Gastrocnemius medialis (tissue), 4 donors: ENCODE data around the gene MACROH2A2.
"Not testable (repeated sequence)": the region's sequence is repeated elsewhere in the genome, so short reads cannot be mapped to it uniquely, and the experiment has no call there.

ENCODE experiments used
- CTCF ChIP-seq, 5 experiments: fragments of 450-650 bp in 3 of 5; fragments of 200-600 bp in 2 of 5; sonication (generic) in 2 of 5; IDR thresholded peaks in 4 of 5; conservative IDR thresholded peaks in 1 of 5; 1 replicate in 4 of 5; 2 replicates in 1 of 5; pipeline ENCODE4 v1.5.1; 2016 to 2019; ENCODE audit warnings: antibody characterized with exemption in 5 of 5, mild to moderate bottlenecking in 3 of 5, moderate library complexity in 3 of 5
- POLR2A ChIP-seq, 2 donors: fragments of 450-650 bp; IDR thresholded peaks; one replicate each; pipeline ENCODE4 v1.6.1; 2017; ENCODE audit warnings: antibody characterized with exemption in 2 of 2, mild to moderate bottlenecking in 2 of 2, moderate library complexity in 2 of 2

- TF ChIP-seq CTCF (IDR thresholded peaks at IDR 0.05 in 4 of 5, conservative IDR thresholded peaks at IDR 0.05 in 1 of 5); POLR2A (IDR thresholded peaks at IDR 0.05): not testable (repeated sequence)
Observed at GRCh38 chr10:70123166-70123565, 70.5 kb downstream of the MACROH2A2 start.
